ENCODE results near the gene STX16. TPM values are rescaled to one million over a fixed set of nuclear protein-coding genes. Genes with fewer than 3 reads are reported as not detected.
A peak's percentile ranks its signal among the peaks of the same experiment; 100 is the strongest.

Gene STX16
- total and polyA plus RNA-seq, 2 experiments from 2014 or later, result 23.2 to 41.8 TPM

GRCh38 chr20:58697867-58698703, 47.0 kb downstream of the STX16 start:
- Histone ChIP-seq H3K9me3 (ENCODE audit: low read depth) (no peaks in the 10 kb centered on the region), H3K4me3 (no peak overlapping the region), H3K36me3 (replicated peaks; ENCODE audit: insufficient read depth, low read depth) (no peaks in the 10 kb centered on the region), H2AFZ (no peak overlapping the region), H3K27me3 (no peaks in the 10 kb centered on the region), H3K79me2 (no peaks in the 10 kb centered on the region), H3K4me1 (ENCODE audit: insufficient read depth) (peaks cover 7% of the 10 kb centered on the region), H3K4me2 (no peak overlapping the region), H4K20me1 (ENCODE audit: insufficient read depth, poor library complexity, severe bottlenecking) (no peaks in the 10 kb centered on the region), H3K27ac (no peak overlapping the region), H3K9me2 (replicated peaks; ENCODE audit: insufficient read depth) (no peaks in the 10 kb centered on the region)
- no peak for DNase-seq (ENCODE audit: low spot score)
- TF ChIP-seq EZH2 (IDR thresholded peaks at IDR 0.05; ENCODE audit: borderline replicate concordance) (no peak), CTCF (IDR thresholded peaks at IDR 0.05; ENCODE audit: poor library complexity) (no peak), EZH2phosphoT487 (IDR thresholded peaks at IDR 0.05; ENCODE audit: low read depth, severe bottlenecking, unreplicated experiment) (no peak)
- WGBS (ENCODE audit: low lambda C conversion rate, missing lambda C conversion rate), result 96% methylated on average over 15 of the region's 15 CpGs

- Histone ChIP-seq H3K27ac (no peak overlapping the region), H3K36me3 (replicated peaks; ENCODE audit: insufficient read depth, low read depth) (no peaks in the 10 kb centered on the region), H3K4me2 (no peak overlapping the region), H3K9me3 (ENCODE audit: low read depth) (no peaks in the 10 kb centered on the region), H3K9me2 (replicated peaks; ENCODE audit: insufficient read depth) (no peaks in the 10 kb centered on the region), H3K4me1 (ENCODE audit: insufficient read depth) (no peaks in the 10 kb centered on the region), H3K79me2 (no peaks in the 10 kb centered on the region), H3K27me3 (no peaks in the 10 kb centered on the region), H3K4me3 (no peak overlapping the region), H2AFZ (no peak overlapping the region), H4K20me1 (ENCODE audit: insufficient read depth, poor library complexity, severe bottlenecking) (no peaks in the 10 kb centered on the region)
- no peak for TF ChIP-seq EZH2 (IDR thresholded peaks at IDR 0.05; ENCODE audit: borderline replicate concordance)
- TF ChIP-seq CTCF (IDR thresholded peaks at IDR 0.05; ENCODE audit: poor library complexity), result no peak
- no peak for TF ChIP-seq EZH2phosphoT487 (IDR thresholded peaks at IDR 0.05; ENCODE audit: low read depth, severe bottlenecking, unreplicated experiment)
- DNase-seq (ENCODE audit: low spot score), result no peak
- 89% methylated on average over 26 of the region's 27 CpGs for WGBS (ENCODE audit: low lambda C conversion rate, missing lambda C conversion rate)
Measured at GRCh38 chr20:58698741-58699622, 47.9 kb downstream of the STX16 start.

- Histone ChIP-seq H3K9me2 (replicated peaks; ENCODE audit: insufficient read depth) (no peaks in the 10 kb centered on the region), H3K27me3 (no peaks in the 10 kb centered on the region), H2AFZ (no peak overlapping the region), H3K9me3 (ENCODE audit: low read depth) (no peaks in the 10 kb centered on the region), H3K4me1 (ENCODE audit: insufficient read depth) (no peaks in the 10 kb centered on the region), H3K27ac (peak overlapping the region; percentile 72), H3K36me3 (replicated peaks; ENCODE audit: insufficient read depth, low read depth) (no peaks in the 10 kb centered on the region), H3K79me2 (no peaks in the 10 kb centered on the region), H4K20me1 (ENCODE audit: insufficient read depth, poor library complexity, severe bottlenecking) (no peaks in the 10 kb centered on the region), H3K4me2 (no peak overlapping the region), H3K4me3 (no peak overlapping the region)
- TF ChIP-seq CTCF (IDR thresholded peaks at IDR 0.05; ENCODE audit: poor library complexity), result no peak
- TF ChIP-seq EZH2 (IDR thresholded peaks at IDR 0.05; ENCODE audit: borderline replicate concordance), result no peak
- no peak for TF ChIP-seq EZH2phosphoT487 (IDR thresholded peaks at IDR 0.05; ENCODE audit: low read depth, severe bottlenecking, unreplicated experiment)
- no peak for DNase-seq (ENCODE audit: low spot score)
- WGBS (ENCODE audit: low lambda C conversion rate, missing lambda C conversion rate), result 97% methylated on average over 9 of the region's 9 CpGs
Measured at GRCh38 chr20:58699623-58700107, 48.6 kb downstream of the STX16 start.

Data from hepatocyte (in vitro differentiated cells).